ENCODE measurements around the gene OPCML.

- TF ChIP-seq, protein P1, sequence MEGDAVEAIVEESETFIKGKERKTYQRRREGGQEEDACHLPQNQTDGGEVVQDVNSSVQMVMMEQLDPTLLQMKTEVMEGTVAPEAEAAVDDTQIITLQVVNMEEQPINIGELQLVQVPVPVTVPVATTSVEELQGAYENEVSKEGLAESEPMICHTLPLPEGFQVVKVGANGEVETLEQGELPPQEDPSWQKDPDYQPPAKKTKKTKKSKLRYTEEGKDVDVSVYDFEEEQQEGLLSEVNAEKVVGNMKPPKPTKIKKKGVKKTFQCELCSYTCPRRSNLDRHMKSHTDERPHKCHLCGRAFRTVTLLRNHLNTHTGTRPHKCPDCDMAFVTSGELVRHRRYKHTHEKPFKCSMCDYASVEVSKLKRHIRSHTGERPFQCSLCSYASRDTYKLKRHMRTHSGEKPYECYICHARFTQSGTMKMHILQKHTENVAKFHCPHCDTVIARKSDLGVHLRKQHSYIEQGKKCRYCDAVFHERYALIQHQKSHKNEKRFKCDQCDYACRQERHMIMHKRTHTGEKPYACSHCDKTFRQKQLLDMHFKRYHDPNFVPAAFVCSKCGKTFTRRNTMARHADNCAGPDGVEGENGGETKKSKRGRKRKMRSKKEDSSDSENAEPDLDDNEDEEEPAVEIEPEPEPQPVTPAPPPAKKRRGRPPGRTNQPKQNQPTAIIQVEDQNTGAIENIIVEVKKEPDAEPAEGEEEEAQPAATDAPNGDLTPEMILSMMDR (IDR thresholded peaks at IDR 0.05; ENCODE audit: low read depth, low read length, poor library complexity, severe bottlenecking), result no peak
- no peak for TF ChIP-seq EZH2phosphoT487 (IDR thresholded peaks at IDR 0.05; ENCODE audit: borderline replicate concordance, low read length)
These were observed 996.5 kb downstream of the OPCML start for GRCh38 chr11:132535830-132536229.

All from DOHH2 (cell line).